Endothelial cell of umbilical vein (primary cell): Measurements from ENCODE around the gene NUP214.

Experiments
- CTCF ChIP-seq, 2 donors: IDR thresholded peaks; 1 replicate in 1 of 2; 2 replicates in 1 of 2; pipeline ENCODE4 v1.5.1; 2011; ENCODE audit warnings: low read length in 2 of 2, mild to moderate bottlenecking in 2 of 2, moderate library complexity in 2 of 2, control low read depth in 1 of 2, inconsistent platforms in 1 of 2, low read depth in 1 of 2; ENCODE audit not compliant: insufficient read depth in 1 of 2; ENCODE audit errors: extremely low read depth in 1 of 2
- EZH2 ChIP-seq: IDR thresholded peaks from 2 replicates; pipeline ENCODE4 v1.6.1; 2012; ENCODE audit warnings: borderline replicate concordance, low read depth, mild to moderate bottlenecking, moderate library complexity, low read length, inconsistent platforms; ENCODE audit not compliant: severe bottlenecking
- MYC ChIP-seq: IDR thresholded peaks from one replicate; pipeline ENCODE4 v1.6.1; 2011; ENCODE audit warnings: mild to moderate bottlenecking, low read depth, low read length
- POLR2A ChIP-seq: IDR thresholded peaks from 2 replicates; pipeline ENCODE4 v1.6.1; 2012; ENCODE audit warnings: low read depth, mild to moderate bottlenecking, control low read depth, low read length
- POLR2AphosphoS5 ChIP-seq: IDR thresholded peaks from 2 replicates; pipeline ENCODE4 v1.6.1; 2012; ENCODE audit warnings: low read depth, mild to moderate bottlenecking, control low read depth, low read length, moderate library complexity; ENCODE audit not compliant: insufficient read depth

DNA sequence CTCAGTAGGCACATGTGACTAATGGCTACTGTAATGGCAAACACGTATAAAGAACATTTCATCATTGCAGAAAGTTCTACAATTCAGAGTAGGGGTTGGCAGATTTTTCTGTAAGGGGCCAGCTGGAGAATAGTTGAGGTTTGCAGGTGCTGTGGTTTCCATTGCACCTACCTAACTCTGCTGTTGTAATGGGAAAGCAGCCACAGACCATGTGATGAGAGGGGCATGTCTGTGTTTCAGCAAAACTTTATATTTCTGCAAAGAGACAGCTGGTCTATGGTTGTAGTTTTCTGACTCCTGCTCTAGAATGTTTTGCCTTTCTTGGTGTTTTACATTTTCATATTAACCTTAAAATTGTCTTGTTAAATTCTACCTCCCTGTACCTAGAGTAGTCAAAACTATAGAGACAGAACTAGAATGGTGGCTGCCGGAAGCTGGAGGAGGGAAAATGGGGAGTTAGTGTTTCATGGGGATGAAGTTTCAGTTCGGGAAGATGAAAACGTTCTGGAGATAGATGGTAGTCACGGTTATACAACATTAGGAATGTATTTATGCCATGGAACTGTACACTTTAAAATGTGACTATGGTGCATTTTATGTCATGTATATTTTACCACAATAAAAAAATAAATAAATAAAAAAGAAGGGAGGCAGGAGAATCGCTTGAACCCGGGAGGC is 44.3 kb downstream of the NUP214 start:
- TF ChIP-seq EZH2 (no peak), POLR2AphosphoS5 (no peak), CTCF (IDR thresholded peaks at IDR 0.05; ENCODE audit: extremely low read depth in 1 of 2, insufficient read depth in 1 of 2, low read depth in 1 of 2, low read length in 2 of 2) (no peak), POLR2A (no peak), MYC (no peak)
